AG04449 (cell line): ENCODE measurements around the gene OXNAD1.

Experiments used
- CTCF ChIA-PET: fragments of 350-600 bp; formaldehyde crosslinking; extraction: SDS; loops from one replicate; lab custom pipeline; 2021; ENCODE audit warnings: antibody characterized with exemption; lab: Yijun Ruan, JAX
- POLR2A ChIA-PET: fragments of 400-600, 350-600 bp; formaldehyde crosslinking; extraction: SDS; loops from one replicate; lab custom pipeline; 2020; ENCODE audit warnings: antibody characterized with exemption, inconsistent platforms; lab: Yijun Ruan, JAX
- DNase-seq: peaks from one replicate; pipeline ENCODE4 v3.0.0-alpha.2; 2010; ENCODE audit warnings: low read depth, low spot score
- H3K4me3 ChIP-seq: 2 replicates; pipeline ENCODE4 v1.5.1; 2011; ENCODE audit warnings: low read depth, mild to moderate bottlenecking, control low read depth, low read length
- CTCF ChIP-seq: IDR thresholded peaks from one replicate; pipeline ENCODE4 v1.5.1; 2011; ENCODE audit warnings: mild to moderate bottlenecking, moderate library complexity, low read length, control low read depth, inconsistent platforms; ENCODE audit not compliant: insufficient read depth; ENCODE audit errors: missing control alignments

The OXNAD1 gene

GRCh38 chr3:16326724-16327349 lies 61.8 kb downstream of the OXNAD1 start:
- TF ChIP-seq CTCF = no peak
- H3K4me3 ChIP-seq = no peak overlapping the region
- ChIA-PET POLR2A (no interaction called here), CTCF (no interaction called here)
- no peak for DNase-seq

- ChIA-PET CTCF (interaction anchor here (1.3 kb wide), 1 partner anchor 8 kb away, joined by 6 read pairs; no protein-coding TSS in a partner anchor), POLR2A (no interaction called here)
- DNase-seq = no peak
- no peak overlapping the region for H3K4me3 ChIP-seq
- TF ChIP-seq CTCF = no peak
These were observed 63.1 kb downstream of the OXNAD1 start for GRCh38 chr3:16328124-16328523.

GRCh38 chr3:16329036-16329825 lies 64.2 kb downstream of the OXNAD1 start:
- no peak for TF ChIP-seq CTCF
- ChIA-PET CTCF (interaction anchor here (1.0 to 2.2 kb wide), 4 partner anchors 9 to 221 kb away, joined by 4 to 10 read pairs (median 6); no protein-coding TSS in a partner anchor), POLR2A (no interaction called here)
- DNase-seq = no peak
- H3K4me3 ChIP-seq = no peak overlapping the region

GRCh38 chr3:16329826-16330129 lies 64.8 kb downstream of the OXNAD1 start:
- H3K4me3 ChIP-seq = no peak overlapping the region
- ChIA-PET CTCF (interaction anchor here (1.0 to 2.2 kb wide), 3 partner anchors 10 to 221 kb away, joined by 4 to 10 read pairs (median 5); no protein-coding TSS in a partner anchor), POLR2A (no interaction called here)
- no peak for DNase-seq
- no peak for TF ChIP-seq CTCF

GRCh38 chr3:16330351-16330750 lies 65.3 kb downstream of the OXNAD1 start:
- ChIA-PET POLR2A (no interaction called here), CTCF (interaction anchor here (1.7 to 2.2 kb wide), 2 partner anchors 10 to 186 kb away, joined by 5 to 10 read pairs; no protein-coding TSS in a partner anchor)
- no peak overlapping the region for H3K4me3 ChIP-seq
- no peak for DNase-seq
- TF ChIP-seq CTCF = no peak

- no peak for DNase-seq
- H3K4me3 ChIP-seq = no peak overlapping the region
- POLR2A ChIA-PET = no interaction called here
- CTCF ChIA-PET = no interaction called here
- no peak for TF ChIP-seq CTCF
These were observed 66.4 kb downstream of the OXNAD1 start for GRCh38 chr3:16331319-16331883.
